K562 (cell line): ENCODE results near the gene ARHGEF1. TPM values are rescaled to one million over a fixed set of nuclear protein-coding genes. Genes with fewer than 3 reads are reported as not detected.

Experiments
- CHD4 ChIP-seq: fragments of 200-600 bp; sonication (generic); IDR thresholded peaks from 3 replicates; pipeline ENCODE4 v1.6.1; 2012; ENCODE audit warnings: low read depth, mild to moderate bottlenecking, mixed read lengths, low read length, inconsistent platforms; ENCODE audit not compliant: insufficient read depth, insufficient replicate concordance, poor library complexity, severe bottlenecking
- ETV5 ChIP-seq: sonication (generic); formaldehyde crosslinking; IDR thresholded peaks from 2 replicates; pipeline ENCODE4 v1.4.0; 2020; ENCODE audit warnings: low read depth, mild to moderate bottlenecking, missing genetic modification reagents
- HDAC3 ChIP-seq: fragments of 450-650 bp; IDR thresholded peaks from 2 replicates; pipeline ENCODE4 v1.6.1; 2018; ENCODE audit warnings: borderline replicate concordance, mild to moderate bottlenecking, moderate library complexity; ENCODE audit not compliant: partially characterized antibody
- HLTF ChIP-seq: fragments of 450-650 bp; IDR thresholded peaks from 2 replicates; pipeline ENCODE4 v1.6.1; 2016
- KDM5B ChIP-seq: fragments of 200-600 bp; sonication (generic); IDR thresholded peaks from 2 replicates; pipeline ENCODE4 v1.6.1; 2012; ENCODE audit warnings: low read depth, mild to moderate bottlenecking, moderate library complexity, low read length, control low read depth, inconsistent platforms; ENCODE audit not compliant: insufficient replicate concordance
- LARP7 ChIP-seq: fragments of 450-650 bp; IDR thresholded peaks from 2 replicates; pipeline ENCODE4 v1.6.1; 2016
- MTF1 ChIP-seq: fragments of 250-450 bp; sonication (Bioruptor Pico); IDR thresholded peaks from 2 replicates; pipeline ENCODE4 v1.9.0; 2021; ENCODE audit warnings: moderate library complexity, mild to moderate bottlenecking, inconsistent platforms, borderline replicate concordance
- MYC ChIP-seq, 2 experiments: fragments of 250-450 bp in 1 of 2; sonication (Bioruptor Pico) in 1 of 2; IDR thresholded peaks; 2 replicates each; pipeline versions ENCODE4 v1.5.1 to v1.6.1; 2012 to 2021; ENCODE audit warnings: low read depth in 2 of 2, borderline replicate concordance in 1 of 2, improper control_type of control experiment in 1 of 2, low read length in 1 of 2, mild to moderate bottlenecking in 1 of 2, moderate library complexity in 1 of 2
- NONO ChIP-seq, 2 experiments: fragments of 200-400 bp in 1 of 2; fragments of 450-650 bp in 1 of 2; formaldehyde crosslinking in 1 of 2; IDR thresholded peaks; 2 replicates each; pipeline ENCODE4 v1.6.1; 2017; ENCODE audit warnings: low read depth in 2 of 2, mild to moderate bottlenecking in 2 of 2, moderate library complexity in 2 of 2, low read length in 1 of 2
- NR2C2 ChIP-seq, 2 experiments: fragments of 200-800 bp in 1 of 2; sonication (Bioruptor generic) in 1 of 2; sonication (generic) in 1 of 2; formaldehyde crosslinking in 1 of 2; IDR thresholded peaks; 2 replicates each; pipeline versions ENCODE4 v1.6.1 to v1.8.0; 2016 to 2022; ENCODE audit warnings: mild to moderate bottlenecking in 1 of 2, missing compliant biosample characterization in 1 of 2, missing genetic modification characterization in 1 of 2, missing genetic modification reagents in 1 of 2
- PCBP2 ChIP-seq: fragments of 200-400 bp; formaldehyde crosslinking; IDR thresholded peaks from 2 replicates; pipeline ENCODE4 v1.6.1; 2018; ENCODE audit warnings: low read length, low read depth, mild to moderate bottlenecking, moderate library complexity; ENCODE audit not compliant: poor library complexity, severe bottlenecking
- POLR2H ChIP-seq: IDR thresholded peaks from 2 replicates; pipeline ENCODE4 v1.6.1; 2016; ENCODE audit warnings: missing genetic modification characterization, low read depth, mild to moderate bottlenecking, control low read depth, missing compliant biosample characterization, moderate library complexity
- RBBP5 ChIP-seq: fragments of 200-600 bp; sonication (generic); IDR thresholded peaks from 2 replicates; pipeline ENCODE4 v1.6.1; 2012; ENCODE audit warnings: borderline replicate concordance, mild to moderate bottlenecking, low read length, control low read depth, inconsistent platforms; ENCODE audit not compliant: insufficient read depth, poor library complexity, severe bottlenecking
- RFX5 ChIP-seq: IDR thresholded peaks from 2 replicates; pipeline ENCODE4 v1.6.1; 2011; ENCODE audit warnings: low read depth, mild to moderate bottlenecking, improper control_type of control experiment, low read length
- RNF2 ChIP-seq: sonication (generic); IDR thresholded peaks from 2 replicates; pipeline ENCODE4 v1.6.1; 2016
- SAP30 ChIP-seq: fragments of 200-600 bp; sonication (generic); IDR thresholded peaks from 2 replicates; pipeline ENCODE4 v1.6.1; 2012; ENCODE audit warnings: borderline replicate concordance, low read depth, mild to moderate bottlenecking, moderate library complexity, low read length, control low read depth, inconsistent platforms; ENCODE audit not compliant: insufficient read depth, poor library complexity, severe bottlenecking
- SMAD2 ChIP-seq: fragments of 150-350 bp; IDR thresholded peaks from 2 replicates; pipeline ENCODE4 v1.6.1; 2014; ENCODE audit warnings: low read depth, mild to moderate bottlenecking, low read length
- STAT6 ChIP-seq: sonication (generic); formaldehyde crosslinking; IDR thresholded peaks from 2 replicates; pipeline ENCODE4 v1.8.1; 2023; ENCODE audit warnings: mild to moderate bottlenecking, missing genetic modification reagents
- ZEB2 ChIP-seq: fragments of 450-650 bp; IDR thresholded peaks from 2 replicates; pipeline ENCODE4 v1.6.1; 2016
- ZNF175 ChIP-seq: fragments of 200-800 bp; sonication (Bioruptor generic); IDR thresholded peaks from 2 replicates; pipeline ENCODE4 v1.6.1; 2016; ENCODE audit warnings: low read depth, mild to moderate bottlenecking, missing genetic modification characterization, missing compliant biosample characterization
- ZNF507 ChIP-seq: conservative IDR thresholded peaks from 2 replicates; pipeline ENCODE4 v1.6.1; 2017; ENCODE audit warnings: missing genetic modification characterization, missing compliant biosample characterization
- ZSCAN29 ChIP-seq: fragments of 450-650 bp; IDR thresholded peaks from 2 replicates; pipeline ENCODE4 v1.6.1; 2017
- polyA plus RNA-seq, 8 experiments: library from polyadenylated mRNA; depleted of rRNA in 4 of 8; stranded (reverse) in 5 of 8; unstranded in 3 of 8; fragments of >200 nt; fragmentation: Nextera tagmentation in 2 of 8; fragmentation: Illumina TruSeq in 1 of 8; extraction: Ambion mirVana in 2 of 8; extraction: Trizol in 1 of 8; gene quantifications; 2 replicates each; pipeline versions ENCODE4 v1.2.1 to v1.2.3, GENCODE V29; 2011 to 2014; ENCODE audit warnings: inconsistent platforms in 1 of 8, missing spikeins in 1 of 8
- total RNA-seq, 7 experiments: library from RNA; depleted of rRNA in 6 of 7; stranded (reverse); fragments of >200 nt in 6 of 7; fragmentation: Illumina TruSeq in 2 of 7; extraction: Trizol in 2 of 7; gene quantifications; 2 replicates each; pipeline versions ENCODE4 v1.2.1 to v1.2.3, GENCODE V29; 2011 to 2021; ENCODE audit warnings: low replicate concordance in 1 of 7

The ARHGEF1 gene
- total and polyA plus RNA-seq, 9 of the 15 experiments (the other 6 are each of a cell fraction or from before 2014, with no cell fraction given): 1.9 to 149 (median 29.8) TPM

- TF ChIP-seq LARP7 (no peak), HDAC3 (peak; percentile 87), STAT6 (CRISPR knock-in tag) (peak; percentile 85; the same call in 1 of the 2 replicates), KDM5B (peak; percentile 81), NR2C2 (CRISPR knock-in tag; IDR thresholded peaks at IDR 0.05) (peak; percentile 68), NR2C2 (tag; IDR thresholded peaks at IDR 0.05) (peak; percentile 99), CHD4 (no peak), PCBP2 (no peak), ZEB2 (0 out of 2 replicates have a peak, but pooled peaks have one; percentile 43), ETV5 (peak; percentile 95), POLR2H (tag) (peak; percentile 89), HLTF (peak; percentile 91), ZSCAN29 (no peak), NONO (IDR thresholded peaks at IDR 0.05; ENCODE audit: low read depth in 2 of 2, low read length in 1 of 2) (peak; percentile 83 to 94; a peak in 3 of 4 replicates), SAP30 (peak; percentile 79), ZNF507 (tag) (no peak), RFX5 (no peak), MYC (IDR thresholded peaks at IDR 0.05; ENCODE audit: low read depth, low read length) (peak; percentile 96), MYC (CRISPR knock-in tag; IDR thresholded peaks at IDR 0.05; ENCODE audit: borderline replicate concordance, low read depth) (peak; percentile 89; the same call in 1 of the 2 replicates), SMAD2 (no peak), RNF2 (peak; percentile 51; the same call in 1 of the 2 replicates), ZNF175 (CRISPR knock-in tag) (no peak), MTF1 (CRISPR knock-in tag) (no peak), RBBP5 (peak; percentile 89)
Measured at GRCh38 chr19:41859618-41860418, 23.2 kb upstream of the ARHGEF1 start, which contains the start of gene RPS19 (continued).
